Stimulated activated naive CD8-positive, alpha-beta T cell treated with anti-CD3 and anti-CD28 coated beads, Interleukin-15, Interleukin-2, amounts not matched to agents 100 U/mL and 50 U/mL, for 24 hours (primary cell): ENCODE data around the gene C1orf115.
"Not testable (repeated sequence)": the region's sequence is repeated elsewhere in the genome, so short reads cannot be mapped to it uniquely, and the experiment has no call there.

ENCODE experiments used
- ATAC-seq: fragments of 150-1000 bp; cut with Tn5 transposase; one replicate; pipeline ENCODE4 v1.10.0; 2021
- DNase-seq: peaks from one replicate; pipeline ENCODE4 v3.0.0; 2021

C1orf115 gene

GRCh38 chr1:220690140-220691052 lies at the start of gene C1orf115:
Gene C1orf115 (plus strand): TSS chr1:220690363. CDS start chr1:220690403, 40 bp downstream.
- peak; percentile 81 for DNase-seq

GRCh38 chr1:220642285-220642684 lies 47.9 kb upstream of the C1orf115 start:
- ATAC-seq (no peak), DNase-seq (no peak)

More at GRCh38 chr1:220690140-220691052, at the start of gene C1orf115:
- ATAC-seq: peak; percentile 95

GRCh38 chr1:220652995-220653394 lies 37.2 kb upstream of the C1orf115 start:
- no peak for ATAC-seq
- DNase-seq: no peak

- no peak for ATAC-seq
These were observed 34.7 kb upstream of the C1orf115 start for GRCh38 chr1:220655509-220655908.

GRCh38 chr1:220655961-220656740 lies 34.0 kb upstream of the C1orf115 start:
- ATAC-seq (no peak), DNase-seq (no peak)

More at GRCh38 chr1:220655509-220655908, 34.7 kb upstream of the C1orf115 start:
- DNase-seq: no peak

- DNase-seq (no peak), ATAC-seq (no peak)
These were observed 23.8 kb upstream of the C1orf115 start for GRCh38 chr1:220666349-220666748.

GRCh38 chr1:220669005-220669404 lies 21.2 kb upstream of the C1orf115 start:
- no peak for ATAC-seq
- DNase-seq: no peak

- ATAC-seq: no peak
- no peak for DNase-seq
These were observed 19.8 kb upstream of the C1orf115 start for GRCh38 chr1:220670365-220670764.

GRCh38 chr1:220673921-220674320 lies 16.2 kb upstream of the C1orf115 start:
- no peak for ATAC-seq
- DNase-seq: no peak

GRCh38 chr1:220677251-220677650 lies 12.9 kb upstream of the C1orf115 start:
- DNase-seq (no peak), ATAC-seq (no peak)

GRCh38 chr1:220680085-220680687 lies 10.0 kb upstream of the C1orf115 start:
- DNase-seq: no peak
- peak; percentile 72 for ATAC-seq

GRCh38 chr1:220681220-220681880 lies 8.8 kb upstream of the C1orf115 start:
- ATAC-seq (no peak), DNase-seq (no peak)

GRCh38 chr1:220682901-220683576 lies 7.1 kb upstream of the C1orf115 start:
- DNase-seq (no peak), ATAC-seq (no peak)

- ATAC-seq: not testable (repeated sequence)
These were observed 6.4 kb upstream of the C1orf115 start for GRCh38 chr1:220683716-220684115.

GRCh38 chr1:220684890-220685289 lies 5.3 kb upstream of the C1orf115 start:
- ATAC-seq (no peak), DNase-seq (no peak)

More at GRCh38 chr1:220683716-220684115, 6.4 kb upstream of the C1orf115 start:
- DNase-seq: not testable (repeated sequence)

- no peak for ATAC-seq
- no peak for DNase-seq
These were observed 4.3 kb upstream of the C1orf115 start for GRCh38 chr1:220685879-220686278.

- ATAC-seq: no peak
- no peak for DNase-seq
These were observed 2.4 kb upstream of the C1orf115 start for GRCh38 chr1:220687809-220688208.

GRCh38 chr1:220689666-220690065 lies 497 bp upstream of the C1orf115 start:
- ATAC-seq (no peak), DNase-seq (no peak)

- DNase-seq: no peak
These were observed 1.0 kb downstream of the C1orf115 start for GRCh38 chr1:220691053-220691684.

GRCh38 chr1:220692436-220693228 lies 2.5 kb downstream of the C1orf115 start:
- DNase-seq (no peak), ATAC-seq (no peak)

More at GRCh38 chr1:220691053-220691684, 1.0 kb downstream of the C1orf115 start:
- ATAC-seq: no peak
